Parathyroid adenoma (tissue), 2 donors: ENCODE data around the gene TRABD2B.
"Not testable (repeated sequence)": the region's sequence is repeated elsewhere in the genome, so short reads cannot be mapped to it uniquely, and the experiment has no call there.

Experiments
- H2AFZ ChIP-seq: fragments of 300-600 bp; sonication (generic); one replicate; pipeline ENCODE4 v1.7.0; 2017; ENCODE audit warnings: antibody characterized with exemption, mild to moderate bottlenecking
- H3K27ac ChIP-seq: fragments of 300-600 bp; sonication (generic); one replicate; pipeline ENCODE4 v1.7.0; 2017
- H3K27me3 ChIP-seq: fragments of 300-600 bp; sonication (generic); one replicate; pipeline ENCODE4 v1.7.0; 2017; ENCODE audit warnings: low read length; ENCODE audit not compliant: control insufficient read depth, insufficient read depth
- H3K36me3 ChIP-seq: fragments of 300-600 bp; sonication (generic); one replicate; pipeline ENCODE4 v1.7.0; 2017; ENCODE audit warnings: low read length; ENCODE audit not compliant: control insufficient read depth, insufficient read depth
- H3K4me1 ChIP-seq: fragments of 300-600 bp; sonication (generic); one replicate; pipeline ENCODE4 v1.7.0; 2017; ENCODE audit warnings: control low read depth
- H3K4me2 ChIP-seq: fragments of 300-600 bp; sonication (generic); one replicate; pipeline ENCODE4 v1.7.0; 2017; ENCODE audit warnings: low read length
- H3K4me3 ChIP-seq: fragments of 300-600 bp; sonication (generic); one replicate; pipeline ENCODE4 v1.7.0; 2017; ENCODE audit warnings: low read depth, low read length
- H3K79me2 ChIP-seq: fragments of 300-600 bp; sonication (generic); one replicate; pipeline ENCODE4 v1.7.0; 2017; ENCODE audit warnings: control low read depth
- H3K9ac ChIP-seq: fragments of 300-600 bp; sonication (generic); one replicate; pipeline ENCODE4 v1.7.0; 2017; ENCODE audit warnings: mild to moderate bottlenecking
- H3K9me3 ChIP-seq: fragments of 300-600 bp; sonication (generic); one replicate; pipeline ENCODE4 v1.7.0; 2017; ENCODE audit warnings: low read length; ENCODE audit not compliant: control insufficient read depth
- TF ChIP-seq, protein P1 (sequence below): fragments of 300-600 bp; sonication (generic); IDR thresholded peaks from one replicate; pipeline ENCODE4 v1.7.0; 2017; ENCODE audit warnings: antibody characterized with exemption, mild to moderate bottlenecking
- donor health status: primary hyperparathyroidism.

Gene TRABD2B

DNA sequence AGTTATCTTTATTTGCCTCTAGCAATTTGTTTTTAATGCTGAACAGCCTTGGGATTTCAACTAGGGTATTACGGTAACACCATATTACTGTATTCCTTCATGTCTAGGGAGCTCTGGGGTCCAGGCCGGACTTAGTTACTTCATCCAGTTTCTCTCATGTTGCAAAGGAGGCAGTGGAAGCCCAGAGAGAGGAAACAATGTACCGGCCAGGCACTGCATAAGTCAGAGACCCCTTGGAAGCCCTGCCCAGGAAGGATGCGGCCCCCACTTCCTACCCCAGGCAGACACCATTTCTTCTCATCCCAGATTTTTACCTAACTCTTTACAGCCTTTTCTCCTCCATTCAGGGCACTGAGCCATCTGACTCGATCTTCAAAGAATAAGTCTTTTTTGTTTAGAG, 32.5 kb downstream of the TRABD2B start:
- no peaks in the 10 kb centered on the region for H3K4me1 ChIP-seq

DNA sequence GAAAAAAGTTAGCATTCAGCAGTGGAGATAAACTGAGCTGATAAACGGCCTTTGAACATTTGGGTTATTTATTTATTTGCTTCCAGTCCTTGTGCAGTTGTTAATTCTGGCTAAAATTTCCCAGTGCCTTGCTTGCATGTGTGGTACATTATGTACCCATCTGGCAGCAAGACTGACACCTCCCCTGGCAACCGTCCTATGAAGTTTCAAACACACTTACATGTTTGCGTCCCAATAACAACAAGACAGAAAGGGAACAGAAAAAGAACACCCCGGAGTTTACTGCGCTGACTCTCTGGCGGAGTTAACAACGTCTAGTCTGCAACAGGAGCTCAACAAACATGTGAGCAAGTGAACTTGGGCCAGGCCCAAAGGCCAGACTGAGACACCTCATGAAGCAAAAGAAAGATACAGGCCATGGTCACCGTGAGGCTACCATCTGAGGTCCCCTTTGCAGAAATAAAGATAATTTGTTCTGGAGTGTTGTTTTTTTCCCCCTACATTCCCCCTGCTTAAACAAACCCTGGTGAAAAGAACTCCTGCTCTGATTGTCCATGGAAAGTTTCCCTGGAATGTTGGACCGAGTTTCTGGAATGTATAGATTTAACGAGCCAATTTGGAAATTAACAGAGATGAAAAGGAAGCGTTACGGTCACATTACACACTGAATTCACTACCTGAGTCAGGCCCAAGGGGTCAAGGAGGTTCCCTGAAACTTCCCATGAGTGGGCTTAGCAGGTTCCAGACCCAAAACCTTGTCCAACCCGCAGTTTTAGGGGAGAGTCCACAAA, 33.4 kb downstream of the TRABD2B start:
- no peaks in the 10 kb centered on the region for H3K27me3 ChIP-seq
- no peak overlapping the region for H2AFZ ChIP-seq
- TF ChIP-seq, protein P1, sequence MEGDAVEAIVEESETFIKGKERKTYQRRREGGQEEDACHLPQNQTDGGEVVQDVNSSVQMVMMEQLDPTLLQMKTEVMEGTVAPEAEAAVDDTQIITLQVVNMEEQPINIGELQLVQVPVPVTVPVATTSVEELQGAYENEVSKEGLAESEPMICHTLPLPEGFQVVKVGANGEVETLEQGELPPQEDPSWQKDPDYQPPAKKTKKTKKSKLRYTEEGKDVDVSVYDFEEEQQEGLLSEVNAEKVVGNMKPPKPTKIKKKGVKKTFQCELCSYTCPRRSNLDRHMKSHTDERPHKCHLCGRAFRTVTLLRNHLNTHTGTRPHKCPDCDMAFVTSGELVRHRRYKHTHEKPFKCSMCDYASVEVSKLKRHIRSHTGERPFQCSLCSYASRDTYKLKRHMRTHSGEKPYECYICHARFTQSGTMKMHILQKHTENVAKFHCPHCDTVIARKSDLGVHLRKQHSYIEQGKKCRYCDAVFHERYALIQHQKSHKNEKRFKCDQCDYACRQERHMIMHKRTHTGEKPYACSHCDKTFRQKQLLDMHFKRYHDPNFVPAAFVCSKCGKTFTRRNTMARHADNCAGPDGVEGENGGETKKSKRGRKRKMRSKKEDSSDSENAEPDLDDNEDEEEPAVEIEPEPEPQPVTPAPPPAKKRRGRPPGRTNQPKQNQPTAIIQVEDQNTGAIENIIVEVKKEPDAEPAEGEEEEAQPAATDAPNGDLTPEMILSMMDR, result no peak
- H3K9me3 ChIP-seq, result no peaks in the 10 kb centered on the region
- H3K9ac ChIP-seq, result no peak overlapping the region
- H3K4me1 ChIP-seq, result no peaks in the 10 kb centered on the region
- no peak overlapping the region for H3K4me3 ChIP-seq
- no peaks in the 10 kb centered on the region for H3K79me2 ChIP-seq
- no peak overlapping the region for H3K27ac ChIP-seq
- H3K4me2 ChIP-seq, result no peak overlapping the region
- no peaks in the 10 kb centered on the region for H3K36me3 ChIP-seq

More for the DNA sequence above, 32.5 kb downstream of the TRABD2B start:
- Histone ChIP-seq H3K9me3 (no peaks in the 10 kb centered on the region), H2AFZ (no peak overlapping the region), H3K4me2 (no peak overlapping the region), H3K9ac (no peak overlapping the region), H3K27ac (no peak overlapping the region), H3K4me3 (no peak overlapping the region), H3K79me2 (no peaks in the 10 kb centered on the region), H3K36me3 (no peaks in the 10 kb centered on the region), H3K27me3 (no peaks in the 10 kb centered on the region)
- TF ChIP-seq, protein P1, result no peak

DNA sequence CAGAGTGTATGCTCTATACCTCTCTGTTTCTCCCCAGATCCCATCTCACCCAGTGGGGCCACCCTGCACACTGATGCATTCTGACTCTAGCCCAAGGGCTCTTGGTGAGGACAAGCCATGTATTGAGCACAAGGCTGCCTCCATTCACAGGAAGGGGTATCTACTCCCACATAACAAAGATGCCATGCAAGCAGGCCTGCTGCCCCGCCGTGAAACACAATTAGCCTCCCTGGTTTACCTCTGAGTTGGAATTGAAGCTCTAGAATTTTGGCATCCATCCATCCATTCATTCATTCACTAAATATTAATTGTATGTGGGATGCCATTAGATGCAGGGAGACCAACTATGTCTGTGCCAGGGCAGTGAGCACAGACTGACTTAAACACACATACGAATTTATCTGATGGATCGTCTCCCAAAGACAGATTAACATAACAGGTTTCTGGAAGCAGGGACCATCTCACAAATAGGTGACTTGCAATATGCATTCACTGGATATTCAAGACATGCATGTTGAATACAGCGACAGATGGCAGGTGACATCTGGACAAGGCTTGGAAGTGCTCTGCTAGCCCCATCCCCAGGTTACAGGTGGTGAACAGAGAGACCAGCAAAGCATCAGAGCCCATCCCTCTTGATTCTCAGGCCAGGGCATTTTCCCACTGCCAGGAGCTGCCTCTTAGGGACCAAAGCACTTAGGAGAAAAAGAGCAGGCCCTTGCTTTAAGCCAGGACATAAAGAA, 34.3 kb downstream of the TRABD2B start:
- TF ChIP-seq, protein P1, result no peak
- H3K27ac ChIP-seq, result no peak overlapping the region
- H3K9ac ChIP-seq, result no peak overlapping the region

DNA sequence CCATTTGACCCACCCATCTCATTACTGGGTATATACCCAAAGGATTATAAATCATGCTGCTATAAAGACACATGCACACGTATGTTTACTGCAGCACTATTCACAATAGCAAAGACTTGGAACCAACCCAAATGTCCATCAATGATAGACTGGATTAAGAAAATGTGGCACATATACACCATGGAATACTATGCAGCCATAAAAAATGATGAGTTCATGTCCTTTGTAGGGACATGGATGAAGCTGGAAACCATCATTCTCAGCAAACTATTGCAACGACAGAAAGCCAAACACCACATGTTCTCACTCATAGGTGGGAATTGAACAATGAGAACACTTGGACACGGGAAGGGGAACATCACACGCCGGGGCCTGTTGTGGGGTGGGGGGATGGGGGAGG, 35.4 kb downstream of the TRABD2B start:
- H3K4me1 ChIP-seq, H2AFZ ChIP-seq, H3K9ac ChIP-seq, H3K4me3 ChIP-seq, H3K27ac ChIP-seq, H3K27me3 ChIP-seq, H3K36me3 ChIP-seq, H3K4me2 ChIP-seq, H3K79me2 ChIP-seq, H3K9me3 ChIP-seq: not testable (repeated sequence)

More for the DNA sequence above, 34.3 kb downstream of the TRABD2B start:
- Histone ChIP-seq H3K27me3 (no peaks in the 10 kb centered on the region), H3K36me3 (no peaks in the 10 kb centered on the region), H2AFZ (no peak overlapping the region), H3K4me3 (no peak overlapping the region), H3K4me1 (no peaks in the 10 kb centered on the region), H3K79me2 (no peaks in the 10 kb centered on the region), H3K9me3 (no peaks in the 10 kb centered on the region), H3K4me2 (no peak overlapping the region)

DNA sequence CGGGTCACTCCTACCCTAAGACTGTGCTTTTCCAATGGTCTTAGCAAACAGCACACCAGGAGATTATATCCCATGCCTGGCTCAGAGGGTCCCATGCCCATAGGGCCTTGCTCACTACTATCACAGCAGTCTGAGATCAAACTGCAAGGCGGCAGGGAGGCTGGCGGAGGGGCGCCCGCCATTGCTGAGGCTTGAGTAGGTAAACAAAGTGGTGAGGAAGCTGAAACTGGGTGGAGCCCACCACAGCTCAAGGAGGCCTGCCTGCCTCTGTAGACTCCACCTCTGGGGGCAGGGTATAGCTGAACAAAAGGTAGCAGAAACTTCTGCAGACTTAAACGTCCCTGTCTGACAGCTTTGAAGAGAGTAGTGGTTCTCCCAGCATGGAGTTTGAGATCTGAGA, 40.7 kb downstream of the TRABD2B start:
- not testable (repeated sequence) for H3K4me2 ChIP-seq, H2AFZ ChIP-seq, H3K36me3 ChIP-seq, H3K9me3 ChIP-seq, H3K27me3 ChIP-seq, H3K9ac ChIP-seq, H3K27ac ChIP-seq, H3K79me2 ChIP-seq, H3K4me3 ChIP-seq, H3K4me1 ChIP-seq
